Stimulated activated CD8-positive, alpha-beta memory T cell treated with anti-CD3 and anti-CD28 coated beads, Interleukin-15, amount 100 ng/mL, for 24 hours (primary cell): Measurements from ENCODE around the gene ICOSLG.
A peak's percentile ranks its signal among the peaks of the same experiment; 100 is the strongest.
"Not testable (repeated sequence)": the region's sequence is repeated elsewhere in the genome, so short reads cannot be mapped to it uniquely, and the experiment has no call there.

ENCODE experiments used
- DNase-seq: peaks from one replicate; pipeline ENCODE4 v3.0.0-alpha.2; 2020; ENCODE audit warnings: low read depth

The ICOSLG gene

GRCh38 chr21:44225605-44226004 lies 15.1 kb downstream of the ICOSLG start:
- DNase-seq: not testable (repeated sequence)

GRCh38 chr21:44223334-44223733 lies 17.4 kb downstream of the ICOSLG start:
- DNase-seq: not testable (repeated sequence)

GRCh38 chr21:44220674-44221073 lies 20.1 kb downstream of the ICOSLG start:
- DNase-seq: not testable (repeated sequence)

- DNase-seq: not testable (repeated sequence)
Observed at GRCh38 chr21:44218461-44218860, 22.3 kb downstream of the ICOSLG start.

- DNase-seq: not testable (repeated sequence)
Observed at GRCh38 chr21:44211978-44212377, 28.8 kb downstream of the ICOSLG start.

GRCh38 chr21:44211574-44211973 lies 29.2 kb downstream of the ICOSLG start:
- DNase-seq: not testable (repeated sequence)

GRCh38 chr21:44207860-44208646 lies 32.7 kb downstream of the ICOSLG start:
- DNase-seq: not testable (repeated sequence)

GRCh38 chr21:44206698-44207676 lies 33.8 kb downstream of the ICOSLG start:
- DNase-seq: not testable (repeated sequence)

- not testable (repeated sequence) for DNase-seq
Observed at GRCh38 chr21:44206187-44206586, 34.6 kb downstream of the ICOSLG start.

- not testable (repeated sequence) for DNase-seq
Observed at GRCh38 chr21:44202590-44203299, 38.0 kb downstream of the ICOSLG start.

- DNase-seq: not testable (repeated sequence)
Observed at GRCh38 chr21:44199997-44200396, 40.7 kb downstream of the ICOSLG start.

GRCh38 chr21:44199448-44199847 lies 41.3 kb downstream of the ICOSLG start:
- DNase-seq: no peak

- DNase-seq: not testable (repeated sequence)
Observed at GRCh38 chr21:44197156-44197516, 43.6 kb downstream of the ICOSLG start.

GRCh38 chr21:44196212-44197155 lies 44.3 kb downstream of the ICOSLG start:
- DNase-seq: peak; percentile 13

GRCh38 chr21:44194888-44195287 lies 45.9 kb downstream of the ICOSLG start:
- DNase-seq: not testable (repeated sequence)

- not testable (repeated sequence) for DNase-seq
Observed at GRCh38 chr21:44194451-44194850, 46.3 kb downstream of the ICOSLG start.

- DNase-seq: not testable (repeated sequence)
Observed at GRCh38 chr21:44193108-44193507, 47.6 kb downstream of the ICOSLG start.

- DNase-seq: not testable (repeated sequence)
Observed at GRCh38 chr21:44190349-44191271, 50.1 kb downstream of the ICOSLG start.

- DNase-seq: not testable (repeated sequence)
Observed at GRCh38 chr21:44184862-44185261, 55.9 kb downstream of the ICOSLG start.

GRCh38 chr21:44182202-44182601 lies 58.5 kb downstream of the ICOSLG start:
- not testable (repeated sequence) for DNase-seq
